Stimulated activated CD4-positive, alpha-beta T cell treated with anti-CD3 and anti-CD28 coated beads, Interleukin-12 subunit alpha, Interleukin-12 subunit beta, amount 100 ng/mL, for 24 hours (primary cell): ENCODE measurements around the gene COL5A1.
"Not testable (repeated sequence)": the region's sequence is repeated elsewhere in the genome, so short reads cannot be mapped to it uniquely, and the experiment has no call there.

Experiments
- DNase-seq, 2 experiments: peaks; one replicate each; pipeline ENCODE4 v3.0.0-alpha.2; 2020; ENCODE audit warnings: low read depth in 2 of 2

The COL5A1 gene

GRCh38 chr9:134852906-134853654 lies 211.5 kb downstream of the COL5A1 start:
- DNase-seq, result no peak

- DNase-seq, result no peak
Observed at GRCh38 chr9:134853893-134854292, 212.3 kb downstream of the COL5A1 start.

GRCh38 chr9:134854541-134854981 lies 213.0 kb downstream of the COL5A1 start:
- DNase-seq, result no peak

- DNase-seq, result no peak
Observed at GRCh38 chr9:134855231-134855899, 213.8 kb downstream of the COL5A1 start.

- DNase-seq, result no peak
Observed at GRCh38 chr9:134855900-134856377, 214.3 kb downstream of the COL5A1 start.

GRCh38 chr9:134857451-134857850 lies 215.8 kb downstream of the COL5A1 start:
- DNase-seq, result not testable (repeated sequence)

GRCh38 chr9:134858051-134858841 lies 216.6 kb downstream of the COL5A1 start:
- DNase-seq, result peak in 1 of 2 experiments; percentile 33

- DNase-seq, result no peak
Observed at GRCh38 chr9:134860510-134860909, 218.9 kb downstream of the COL5A1 start.

GRCh38 chr9:134861595-134862334 lies 220.2 kb downstream of the COL5A1 start:
- no peak for DNase-seq

GRCh38 chr9:134863306-134863902 lies 221.8 kb downstream of the COL5A1 start:
- DNase-seq, result no peak

- DNase-seq, result no peak
Observed at GRCh38 chr9:134863941-134864820, 222.6 kb downstream of the COL5A1 start.

- no peak for DNase-seq
Observed at GRCh38 chr9:134864821-134865190, 223.2 kb downstream of the COL5A1 start.

GRCh38 chr9:134867917-134868750 lies 226.5 kb downstream of the COL5A1 start:
- DNase-seq, result no peak

GRCh38 chr9:134868751-134869553 lies 227.3 kb downstream of the COL5A1 start:
- DNase-seq, result no peak

GRCh38 chr9:134869554-134870300 lies 228.1 kb downstream of the COL5A1 start:
- DNase-seq, result no peak

- no peak for DNase-seq
Observed at GRCh38 chr9:134870301-134870694, 228.7 kb downstream of the COL5A1 start.

- no peak for DNase-seq
Observed at GRCh38 chr9:134870746-134871662, 229.4 kb downstream of the COL5A1 start.
